Stimulated activated CD4-positive, alpha-beta T cell treated with anti-CD3 and anti-CD28 coated beads, Interleukin-12 subunit alpha, Interleukin-12 subunit beta, amount 100 ng/mL, for 4 hours (primary cell): ENCODE measurements around the gene TGM2.

Source experiments
- DNase-seq: peaks from one replicate; pipeline ENCODE4 v3.0.0-alpha.2; 2020

The TGM2 gene

DNA sequence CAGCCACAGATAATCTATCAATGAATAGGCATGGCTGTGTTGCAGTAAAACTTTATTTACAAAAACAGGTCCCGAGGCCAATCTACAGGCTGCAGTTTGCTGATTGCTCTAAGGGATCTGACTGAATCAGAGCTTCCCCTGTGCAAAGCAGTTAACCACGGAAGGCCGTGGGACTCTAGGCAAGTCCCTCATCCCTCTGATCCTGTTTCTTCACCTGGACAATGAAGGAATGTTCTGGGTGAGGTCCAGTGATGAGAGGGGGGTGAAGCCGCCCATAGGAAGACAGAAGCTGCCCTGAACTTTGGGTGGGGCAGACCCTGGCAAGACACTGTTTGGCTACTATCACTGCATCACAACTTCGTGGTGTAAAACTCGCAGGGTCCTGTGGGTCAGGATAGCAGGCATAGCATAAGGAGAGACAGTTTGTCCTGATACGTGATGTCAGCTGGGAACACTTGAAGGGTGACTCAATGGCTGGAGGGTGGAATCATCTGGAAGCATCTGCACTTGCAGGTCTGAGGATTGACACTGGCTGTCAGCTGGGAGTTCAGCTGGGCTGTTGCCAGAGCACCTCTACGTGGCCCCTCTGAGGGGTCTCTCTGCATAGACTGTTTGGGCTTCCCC, 33.3 kb upstream of the TGM2 start:
- DNase-seq, result no peak

DNA sequence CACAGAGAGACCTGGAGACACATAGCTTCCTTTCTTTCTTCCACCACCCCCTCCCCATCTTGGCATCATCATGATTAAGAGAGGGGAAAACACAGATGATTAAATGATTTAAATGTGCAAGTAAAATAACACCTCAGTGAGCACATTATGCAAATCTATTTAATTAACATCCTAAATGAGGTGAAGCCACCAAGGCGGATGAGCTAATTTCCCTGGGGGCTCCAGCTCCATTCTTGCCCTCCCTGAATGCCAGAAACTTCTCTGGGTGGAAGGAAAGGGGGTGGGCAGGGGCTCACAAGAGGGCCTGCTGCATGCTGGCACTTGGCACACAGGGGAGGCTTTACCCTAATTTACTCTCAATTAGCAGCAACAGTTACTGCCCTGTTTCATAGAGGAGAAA, 32.5 kb upstream of the TGM2 start:
- DNase-seq, result no peak

DNA sequence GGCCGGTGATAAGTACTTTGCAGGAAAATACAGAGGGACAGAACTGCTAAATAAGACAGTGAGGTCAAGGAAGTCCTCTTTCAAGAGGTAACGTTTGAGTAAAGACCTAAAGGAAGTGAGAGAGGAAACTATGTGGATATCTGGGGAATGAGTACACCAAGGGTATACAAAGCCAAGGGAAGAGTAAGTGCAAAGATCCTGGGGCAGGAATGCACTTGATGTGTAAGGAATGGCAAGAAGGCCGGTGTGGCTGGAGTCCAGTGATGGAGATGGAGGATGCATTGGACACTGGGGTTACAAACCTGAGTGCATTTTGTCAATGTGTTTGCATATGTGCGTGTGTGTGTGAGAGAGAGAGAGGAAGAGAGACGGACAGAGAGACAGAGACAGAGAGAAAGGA, 32.1 kb upstream of the TGM2 start:
- no peak for DNase-seq

DNA sequence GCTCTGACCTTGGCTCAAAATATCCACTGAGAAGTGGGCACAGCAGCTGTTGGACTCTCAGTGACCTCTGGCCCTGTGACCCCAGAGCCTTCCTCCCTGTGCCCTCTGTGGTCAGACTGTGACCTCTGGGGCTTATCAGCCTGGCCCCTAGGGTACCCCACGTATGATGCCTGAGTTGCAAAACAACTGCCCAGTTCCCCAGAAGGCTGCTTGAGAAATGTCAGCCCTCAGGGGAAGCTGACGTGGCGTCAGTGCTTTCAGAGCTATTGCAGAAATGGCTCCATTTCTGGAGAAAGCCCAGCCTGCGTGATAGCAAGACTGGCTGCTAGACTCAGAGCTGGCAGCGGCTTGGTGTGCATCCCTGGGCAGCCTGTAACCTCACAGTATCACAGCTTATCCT, 31.5 kb upstream of the TGM2 start:
- DNase-seq, result no peak

DNA sequence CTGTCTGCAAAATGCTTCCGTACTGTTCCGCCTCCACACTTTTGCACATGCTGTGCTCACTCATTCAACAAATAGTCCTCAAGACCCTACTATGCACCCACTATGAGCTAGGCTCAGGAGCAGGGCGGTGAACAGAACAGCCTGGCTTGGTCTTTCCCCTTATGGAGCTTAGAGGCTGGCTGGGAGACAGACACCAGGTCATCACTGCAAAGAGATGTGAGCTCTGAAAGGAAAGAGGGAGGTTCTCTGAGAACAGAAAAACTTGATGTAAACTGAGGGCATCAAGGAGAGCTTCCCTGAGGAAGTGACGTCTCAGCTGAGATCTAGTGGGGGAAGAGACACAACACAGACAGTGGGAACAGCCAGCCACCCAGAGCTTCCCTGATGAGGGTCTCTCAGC, 31.0 kb upstream of the TGM2 start:
- DNase-seq, result no peak

DNA sequence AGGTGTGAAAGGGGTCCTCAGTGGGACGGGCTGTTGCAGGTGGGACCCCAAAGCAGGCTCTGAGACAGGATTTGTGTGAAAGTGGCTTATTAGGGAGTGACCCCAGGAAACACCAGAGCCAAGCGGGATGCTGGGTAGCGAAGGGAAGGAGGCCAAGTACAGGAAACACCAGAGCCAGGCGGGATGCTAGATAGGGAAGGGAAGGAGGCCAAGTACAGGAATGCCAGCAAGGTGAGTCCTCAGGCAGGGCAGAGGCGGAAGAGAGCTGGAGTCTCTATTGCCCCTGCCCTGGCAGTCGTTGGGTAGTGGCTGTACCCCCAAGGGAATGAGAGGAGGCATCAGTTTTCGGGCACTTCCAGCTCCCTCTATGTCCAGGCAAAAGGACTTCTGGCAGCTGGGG, 30.5 kb upstream of the TGM2 start:
- no peak for DNase-seq

DNA sequence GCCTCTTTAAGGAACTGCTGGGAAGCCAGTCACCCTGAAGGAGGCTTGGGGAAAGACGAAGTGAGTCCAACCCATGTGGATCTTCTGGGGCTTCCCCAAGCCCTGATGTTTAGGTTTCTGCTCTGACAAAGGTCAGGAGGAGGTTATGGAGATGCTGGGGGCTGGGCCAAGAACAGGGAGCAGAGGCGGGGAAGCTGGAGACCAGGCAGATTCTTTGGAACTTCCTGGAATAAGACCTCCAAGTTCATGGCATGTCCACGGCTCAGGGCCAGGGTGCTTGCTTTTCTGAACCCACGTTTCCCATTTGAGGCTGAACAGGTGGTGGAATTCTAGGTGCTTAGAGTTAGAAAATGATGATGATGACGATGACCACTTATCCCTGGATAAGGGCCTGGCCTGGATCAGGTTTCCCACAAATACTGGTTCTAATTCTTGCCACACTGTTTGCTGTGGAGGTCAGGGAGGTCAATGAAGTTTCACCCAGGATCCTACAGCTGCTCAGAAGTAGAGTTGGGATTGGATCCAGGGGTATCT, 30.0 kb upstream of the TGM2 start:
- no peak for DNase-seq

DNA sequence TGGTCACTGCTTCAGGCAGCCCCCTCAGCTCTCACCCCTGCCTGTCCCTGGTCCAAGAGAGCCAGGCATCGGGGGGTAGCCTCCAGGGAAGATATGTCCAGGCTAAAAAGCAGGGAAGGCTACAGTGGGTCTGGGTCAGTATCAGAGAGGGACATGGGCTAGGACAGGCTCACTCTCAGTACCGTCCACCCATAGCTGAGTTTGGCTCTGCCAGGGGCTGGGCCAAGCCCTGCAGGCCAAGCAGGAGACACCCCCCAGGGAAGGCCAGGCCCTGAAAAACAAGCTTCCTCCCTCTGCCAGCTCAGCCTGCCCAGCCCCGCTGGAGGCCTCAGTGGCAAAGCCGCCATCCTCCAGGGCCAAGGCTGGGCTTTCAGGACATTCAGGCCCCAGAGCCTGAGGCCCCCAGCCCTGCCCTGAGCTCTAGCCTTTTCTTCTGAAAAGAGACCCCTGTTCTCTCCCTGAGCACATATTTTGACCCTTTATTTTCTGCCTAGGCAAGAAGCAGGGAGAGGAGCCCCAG, 28.6 kb upstream of the TGM2 start:
- DNase-seq, result no peak

DNA sequence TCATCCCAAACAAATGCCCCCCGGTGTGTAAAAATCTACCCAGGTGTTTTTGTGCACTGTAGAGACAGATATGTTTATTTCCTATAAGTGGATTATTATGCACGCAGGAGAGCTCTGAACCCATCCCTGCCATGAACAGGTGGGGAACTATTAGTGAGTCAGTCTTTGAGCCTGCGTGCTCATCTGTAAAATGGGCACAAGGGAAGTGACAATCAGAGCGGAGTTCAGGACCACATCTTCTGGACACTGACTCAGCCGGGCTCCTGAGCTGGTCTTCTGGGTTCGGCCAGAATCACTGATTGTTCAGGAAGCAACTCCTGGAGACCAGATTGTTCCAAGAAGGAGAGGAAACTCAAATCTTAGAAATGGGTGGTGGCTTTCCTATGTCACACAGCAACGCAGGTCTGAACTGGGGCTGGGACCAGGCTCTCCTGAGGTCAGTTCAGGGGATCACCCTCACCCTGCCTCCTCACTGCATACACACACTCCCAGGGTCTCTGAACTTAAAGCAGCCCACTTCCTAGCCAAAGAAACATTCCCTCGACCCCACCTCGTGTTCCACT, 27.3 kb upstream of the TGM2 start:
- no peak for DNase-seq

DNA sequence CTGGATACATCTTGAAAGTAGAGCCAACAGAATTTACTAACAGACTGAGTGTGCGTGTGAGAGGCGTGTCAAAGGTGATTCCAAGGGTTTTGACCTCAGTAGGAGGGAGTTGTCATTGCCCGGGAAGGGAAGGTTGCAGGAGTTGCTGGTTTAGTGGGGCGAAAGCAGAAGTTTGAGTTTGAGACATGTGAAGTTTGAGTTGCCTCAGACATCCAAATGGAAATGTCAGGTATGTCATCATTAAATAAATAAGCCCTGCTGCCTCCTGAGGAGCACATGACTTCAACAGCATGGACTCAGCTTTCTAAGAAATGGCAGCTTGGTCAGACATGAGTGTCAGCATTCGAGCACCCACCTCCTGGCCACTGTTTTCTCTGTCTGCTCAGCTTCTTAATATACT, 26.6 kb upstream of the TGM2 start:
- DNase-seq, result no peak

DNA sequence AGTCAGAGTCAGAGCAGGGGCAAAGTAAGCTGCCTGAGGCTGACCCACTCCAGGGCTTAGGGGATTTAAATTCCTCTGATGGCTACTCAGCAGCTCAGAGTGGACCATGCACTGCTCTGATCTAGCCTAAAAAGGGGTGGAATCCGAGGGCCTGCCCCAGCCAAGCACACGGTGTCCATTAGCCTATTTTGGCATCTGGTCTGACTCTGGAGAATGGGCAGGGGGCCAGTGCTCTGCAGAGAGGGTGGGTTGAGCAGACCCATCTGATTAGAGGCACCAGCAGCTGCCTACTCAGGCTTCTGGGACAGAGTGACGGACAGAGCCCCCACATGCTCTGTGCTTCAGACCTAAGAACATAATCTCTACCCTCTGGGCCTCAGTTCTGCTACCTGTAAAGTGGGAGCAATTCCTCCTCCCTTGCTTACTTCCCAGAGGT, 25.9 kb upstream of the TGM2 start:
- DNase-seq, result no peak

DNA sequence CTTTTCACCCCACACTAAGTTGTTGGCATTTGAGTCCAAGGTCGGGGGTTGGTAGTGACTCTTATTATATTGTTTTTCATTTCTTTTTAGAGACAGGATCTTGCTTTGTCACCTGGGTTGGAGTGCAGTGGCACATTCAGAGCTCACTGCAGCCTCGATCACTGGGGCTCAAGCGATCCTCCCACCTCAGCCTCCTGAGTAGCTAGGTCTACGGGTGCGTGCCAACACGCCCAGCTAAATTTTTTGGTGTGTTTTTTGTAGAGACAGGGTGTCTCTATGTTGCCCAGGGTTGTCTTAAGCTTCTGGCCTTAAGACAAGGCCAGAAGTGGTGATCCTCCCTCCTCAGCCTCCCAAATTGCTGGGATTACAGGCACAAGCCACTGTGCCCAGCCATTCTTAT, 25.1 kb upstream of the TGM2 start:
- DNase-seq, result no peak

DNA sequence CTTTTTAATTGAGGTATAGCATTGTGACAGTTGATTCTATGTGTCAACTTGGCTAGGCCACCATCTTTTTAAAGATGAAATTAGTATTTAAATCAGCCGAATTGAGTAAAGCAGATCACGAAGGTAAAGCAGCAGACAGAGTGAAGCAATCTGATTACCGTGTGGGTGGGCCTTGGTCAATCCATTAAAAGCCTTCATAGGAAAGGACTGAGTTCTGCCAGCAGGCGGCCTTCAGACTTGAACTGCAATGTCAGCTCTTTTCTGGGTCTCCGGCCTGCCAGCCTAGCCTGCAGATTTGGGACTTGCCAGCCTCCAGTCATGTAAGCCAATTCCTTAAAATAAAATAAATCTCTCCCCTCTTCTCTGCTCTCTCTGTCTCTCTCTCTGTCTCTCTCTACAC, 22.4 kb upstream of the TGM2 start:
- no peak for DNase-seq

DNA sequence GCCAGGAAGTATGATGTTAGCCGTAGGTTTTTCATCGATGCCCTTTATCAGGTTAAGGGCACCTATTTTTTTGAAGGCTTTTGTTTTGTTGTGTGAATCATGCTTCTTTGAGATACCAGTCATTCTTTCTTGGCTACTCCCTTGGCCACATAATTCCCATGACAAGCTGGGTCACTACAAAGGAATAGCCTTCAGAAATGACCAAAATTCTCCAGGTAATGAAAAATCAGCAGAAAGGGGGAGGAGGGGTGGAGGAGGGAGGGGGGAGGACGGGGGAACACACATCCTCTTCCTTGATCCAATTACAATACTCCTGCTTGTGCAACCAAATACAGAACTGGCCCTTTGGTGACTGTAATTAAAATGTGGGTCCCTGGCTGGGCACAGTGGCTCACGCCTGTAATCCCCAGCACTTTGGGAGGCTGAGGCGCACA, 21.7 kb upstream of the TGM2 start:
- no peak for DNase-seq

DNA sequence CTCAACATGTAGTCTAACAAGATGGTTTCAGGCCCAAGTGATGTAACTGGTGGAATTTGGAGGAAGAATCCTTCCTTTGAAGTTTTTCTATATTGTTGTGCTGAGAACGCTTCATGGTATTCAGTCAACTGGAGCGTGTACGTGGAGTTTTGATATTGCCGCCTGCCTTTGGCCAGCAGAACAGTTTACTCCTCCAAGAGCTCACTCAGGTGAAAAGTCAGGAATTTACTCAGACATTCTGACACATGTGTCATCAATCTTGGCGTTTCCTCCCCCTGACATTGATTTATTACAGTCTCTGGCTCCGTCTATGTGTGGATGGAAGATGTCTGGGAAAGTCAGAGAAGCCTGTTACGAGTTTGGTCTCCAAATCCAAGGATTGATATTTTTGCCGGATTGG, 19.0 kb upstream of the TGM2 start:
- DNase-seq, result no peak

DNA sequence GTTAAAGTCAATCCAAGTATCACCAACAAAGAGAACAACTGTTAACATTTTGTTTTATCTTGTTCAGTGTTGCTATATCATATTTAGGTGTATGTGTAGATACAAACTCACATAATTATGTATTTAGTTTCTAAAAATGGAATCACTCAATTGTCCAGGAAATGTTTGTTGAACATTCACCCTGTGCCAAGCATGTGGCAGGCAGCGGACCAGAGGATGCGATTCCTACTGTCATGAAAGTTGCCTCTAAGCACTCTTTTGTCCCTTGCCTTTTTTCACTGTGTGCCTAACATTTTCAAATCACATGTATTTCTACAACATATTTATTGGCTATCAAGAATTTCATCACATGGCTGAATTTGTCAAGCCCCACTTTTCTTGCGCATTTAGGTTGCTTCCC, 16.9 kb upstream of the TGM2 start:
- DNase-seq, result no peak

DNA sequence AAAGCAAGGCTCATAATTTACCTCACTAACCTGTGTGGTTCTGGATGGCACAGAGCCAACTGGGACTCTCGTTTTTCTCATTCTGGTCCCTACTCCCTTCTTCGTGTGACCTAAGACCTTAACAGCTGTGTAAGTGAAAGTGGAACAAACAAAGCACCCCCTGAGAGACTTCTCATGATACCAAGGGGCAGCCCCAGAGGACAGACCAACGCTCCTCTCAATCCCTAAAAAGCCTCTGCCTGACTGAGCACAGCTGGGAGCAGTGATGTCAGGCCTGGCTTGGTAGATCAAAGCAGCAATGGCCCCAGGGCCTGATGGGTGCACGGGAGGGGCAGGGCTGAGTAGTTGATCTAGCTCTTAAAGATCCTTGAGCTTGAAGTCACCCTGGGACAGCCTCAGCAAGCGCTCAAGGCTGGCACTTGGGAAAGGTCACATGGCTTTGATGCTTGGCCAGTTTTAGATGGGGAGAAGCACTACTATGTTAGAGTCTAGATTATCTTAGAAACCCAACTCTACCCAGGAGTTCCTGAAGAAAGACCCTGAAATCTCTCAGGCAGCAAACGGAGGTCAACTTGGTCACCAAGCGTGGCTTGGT, 16.2 kb upstream of the TGM2 start:
- DNase-seq, result no peak

DNA sequence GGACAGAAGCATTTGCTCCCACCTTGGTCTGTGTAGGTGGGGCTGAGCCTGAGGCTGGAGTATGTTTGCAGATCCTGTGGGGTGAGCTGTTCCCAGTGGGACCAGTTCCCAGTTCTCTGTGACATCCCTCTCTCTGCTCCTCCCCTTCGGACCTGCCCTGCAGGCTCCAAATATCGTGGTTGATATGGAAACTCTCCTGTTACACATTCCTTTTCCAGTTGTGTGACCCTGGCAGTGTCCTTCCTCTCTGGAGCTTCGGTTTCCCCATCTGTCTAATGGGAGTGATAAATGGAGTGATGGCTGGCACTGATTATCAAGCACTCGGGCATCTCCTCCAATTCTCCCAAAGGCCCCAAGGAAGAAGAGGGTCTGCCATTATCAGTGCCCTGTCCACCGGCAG, 15.7 kb upstream of the TGM2 start:
- DNase-seq, result no peak

DNA sequence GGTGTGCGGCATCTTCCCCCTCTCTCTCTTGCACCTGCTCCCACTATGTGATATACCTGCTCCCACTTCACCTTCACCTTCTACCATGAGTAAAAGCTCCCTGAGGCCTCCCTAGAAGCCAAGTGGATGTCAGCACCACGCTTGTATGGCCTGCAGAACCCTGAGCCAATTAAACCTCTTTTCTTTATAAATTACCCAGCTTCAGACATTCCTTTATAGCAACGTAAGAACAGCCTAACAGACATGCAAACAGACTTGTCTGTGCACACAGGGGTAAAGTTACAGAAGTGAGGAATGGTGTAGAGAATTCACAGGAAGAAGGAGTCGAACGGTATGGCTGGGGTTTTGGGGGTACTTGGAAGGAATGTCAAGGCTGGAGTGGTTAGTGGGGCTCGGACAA, 14.8 kb upstream of the TGM2 start:
- DNase-seq, result no peak

DNA sequence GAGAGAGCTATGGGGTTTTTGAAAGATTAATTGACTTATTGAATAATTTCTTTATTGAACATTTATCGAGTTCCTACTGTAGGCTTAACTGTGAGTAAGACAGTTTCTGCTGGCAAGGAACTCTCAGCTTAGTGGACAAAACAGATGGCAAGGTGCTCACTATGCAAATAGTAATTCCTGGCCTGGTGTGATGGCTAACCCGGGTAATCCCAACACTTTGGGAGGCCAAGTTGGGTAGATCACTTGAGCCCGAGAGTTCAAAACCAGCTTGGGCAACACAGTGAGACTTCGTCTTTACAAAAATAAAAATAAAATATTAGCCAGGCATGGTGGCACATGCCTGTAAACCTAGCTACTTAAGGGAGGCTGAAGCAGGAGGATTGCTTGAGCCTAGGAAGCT, 13.5 kb upstream of the TGM2 start:
- DNase-seq, result no peak

DNA sequence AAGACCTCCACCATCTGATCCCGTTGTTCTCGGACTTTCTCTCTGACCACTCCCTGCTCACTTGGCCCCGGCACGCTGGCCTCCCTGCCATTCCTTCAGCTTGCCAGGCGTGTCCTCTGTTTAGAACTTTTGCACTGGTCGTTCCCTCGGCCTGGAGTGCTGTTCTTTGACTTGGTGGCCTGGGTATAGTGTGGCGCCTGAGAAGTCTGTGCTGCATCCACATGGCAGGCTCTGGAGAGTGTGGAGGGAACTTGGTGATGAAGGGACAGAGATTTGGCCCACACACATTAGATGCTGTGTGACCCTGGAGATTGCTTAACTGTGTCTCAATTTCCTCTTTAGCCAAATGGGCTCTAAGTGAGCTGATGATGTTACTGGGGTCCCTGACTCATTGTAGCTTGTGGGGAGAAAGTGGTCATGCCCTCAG, 13.0 kb upstream of the TGM2 start:
- no peak for DNase-seq

DNA sequence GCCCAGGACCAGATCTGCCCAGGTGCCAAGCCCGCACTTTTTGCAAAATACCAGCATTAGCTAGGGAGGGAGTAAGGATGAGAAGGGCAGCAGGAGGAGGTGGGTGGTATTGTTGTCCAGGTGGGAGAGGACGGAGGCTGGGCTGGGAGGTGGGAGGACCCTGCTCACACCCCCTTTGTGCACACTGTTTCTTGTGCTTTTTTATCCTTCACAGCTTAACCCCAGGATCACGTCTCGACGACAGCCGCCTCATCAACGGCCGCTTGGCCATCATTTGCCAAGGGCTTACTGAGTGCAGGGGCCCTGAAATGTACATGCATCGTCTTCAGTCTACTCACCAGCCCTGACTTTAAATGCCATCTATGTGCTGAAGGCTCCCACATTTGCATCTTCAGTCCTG, 12.1 kb upstream of the TGM2 start:
- DNase-seq, result no peak

DNA sequence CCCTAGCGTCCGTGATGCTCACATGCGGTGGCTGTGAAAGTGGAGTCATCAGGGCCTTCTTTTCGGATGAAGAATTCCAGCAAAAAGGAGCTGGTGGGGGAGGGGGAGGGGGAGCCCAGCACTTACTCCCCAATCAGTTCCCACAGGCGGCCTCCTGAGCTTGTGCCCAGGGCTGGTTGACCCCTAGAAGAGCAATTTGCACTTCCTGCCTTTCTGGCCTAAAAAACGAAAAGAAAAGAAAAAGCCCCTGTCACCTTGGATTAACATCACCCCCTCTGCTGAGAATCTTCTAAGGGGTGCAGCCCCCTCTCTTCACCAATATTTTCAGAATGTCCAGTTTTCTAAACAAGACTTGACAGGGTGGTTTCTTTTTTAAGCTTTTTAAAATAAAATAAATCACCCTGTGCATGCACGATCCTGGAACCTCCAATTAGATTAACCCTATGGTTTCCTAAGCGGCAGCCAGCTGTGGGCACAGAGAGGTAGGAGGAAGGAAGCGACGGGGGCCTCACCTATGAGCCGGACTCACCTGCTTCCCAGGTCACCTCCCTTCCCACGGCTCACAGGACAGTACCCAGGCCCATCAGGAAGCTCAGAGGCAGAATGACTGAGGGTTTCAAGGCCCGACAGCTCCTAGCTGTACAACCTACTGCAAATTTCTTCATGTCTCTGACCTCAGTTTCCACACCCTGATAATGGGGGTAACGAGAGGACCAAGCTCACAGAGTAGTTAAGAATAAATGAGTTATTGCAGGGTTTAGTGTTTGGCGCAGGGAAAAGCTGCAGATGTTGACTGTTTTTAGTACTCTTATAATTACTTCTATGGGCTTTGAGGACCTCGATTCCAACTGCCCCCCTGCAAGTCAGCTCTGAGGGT, 10.5 kb upstream of the TGM2 start:
- no peak for DNase-seq
